Astrocyte (in vitro differentiated cells and primary cell): ENCODE results near the gene NAA10. TPM values are rescaled to one million over a fixed set of nuclear protein-coding genes. Genes with fewer than 3 reads are reported as not detected.
A peak's percentile ranks its signal among the peaks of the same experiment; 100 is the strongest.

Experiments used
- DNase-seq: peaks from one replicate; pipeline ENCODE4 v3.0.0-alpha.2; 2010; ENCODE audit warnings: low read depth
- FAIRE-seq: peaks from 2 replicates; lab custom pipeline; 2011; peaks lifted over from hg19 to GRCh38; lab: Jason Lieb, UNC
- H2AFZ ChIP-seq: 2 replicates; pipeline ENCODE4 v1.6.0; 2012; ENCODE audit warnings: low read depth, low read length, inconsistent platforms
- H3K27ac ChIP-seq: 2 replicates; pipeline ENCODE4 v1.5.1; 2011; ENCODE audit warnings: low read depth, low read length, inconsistent platforms
- H3K27me3 ChIP-seq: 2 replicates; pipeline ENCODE4 v1.6.0; 2011; ENCODE audit warnings: low read length, inconsistent platforms; ENCODE audit not compliant: insufficient read depth
- H3K36me3 ChIP-seq: 2 replicates; pipeline ENCODE4 v1.5.1; 2011; ENCODE audit warnings: low read length, inconsistent platforms; ENCODE audit not compliant: insufficient read depth
- H3K4me1 ChIP-seq: 2 replicates; pipeline ENCODE4 v1.5.1; 2011; ENCODE audit warnings: low read length, inconsistent platforms; ENCODE audit not compliant: insufficient read depth
- H3K4me2 ChIP-seq: 2 replicates; pipeline ENCODE4 v1.6.0; 2012; ENCODE audit warnings: low read length, inconsistent platforms
- H3K4me3 ChIP-seq: 2 replicates; pipeline ENCODE4 v1.5.1; 2011; ENCODE audit warnings: low read depth, mild to moderate bottlenecking, low read length, inconsistent platforms; ENCODE audit not compliant: insufficient read depth
- H3K79me2 ChIP-seq: 2 replicates; pipeline ENCODE4 v1.6.0; 2012; ENCODE audit warnings: mild to moderate bottlenecking, low read length, inconsistent platforms; ENCODE audit not compliant: insufficient read depth
- H3K9ac ChIP-seq: 2 replicates; pipeline ENCODE4 v1.6.0; 2012; ENCODE audit warnings: mild to moderate bottlenecking, low read length, inconsistent platforms
- H3K9me3 ChIP-seq: 2 replicates; pipeline ENCODE4 v1.5.1; 2012; ENCODE audit warnings: low read depth, mild to moderate bottlenecking, low read length, inconsistent platforms; ENCODE audit not compliant: insufficient read depth
- H4K20me1 ChIP-seq: 2 replicates; pipeline ENCODE4 v1.6.0; 2012; ENCODE audit warnings: low read length, inconsistent platforms; ENCODE audit not compliant: insufficient read depth
- H3K27ac Mint-ChIP-seq: one replicate; pipeline ENCODE4 v1.8.0; 2021; ENCODE audit warnings: mild to moderate bottlenecking, mixed read lengths; ENCODE audit not compliant: unreplicated experiment
- H3K27me3 Mint-ChIP-seq: one replicate; pipeline ENCODE4 v1.8.0; 2021; ENCODE audit warnings: low read depth, mixed read lengths; ENCODE audit not compliant: unreplicated experiment
- H3K36me3 Mint-ChIP-seq: one replicate; pipeline ENCODE4 v1.8.0; 2021; ENCODE audit warnings: low read depth, mixed read lengths; ENCODE audit not compliant: unreplicated experiment
- H3K4me1 Mint-ChIP-seq: one replicate; pipeline ENCODE4 v1.8.0; 2021; ENCODE audit warnings: low read depth, mixed read lengths; ENCODE audit not compliant: unreplicated experiment
- H3K4me3 Mint-ChIP-seq: one replicate; pipeline ENCODE4 v1.8.0; 2021; ENCODE audit warnings: mild to moderate bottlenecking, moderate library complexity, mixed read lengths; ENCODE audit not compliant: unreplicated experiment
- H3K9me3 Mint-ChIP-seq: one replicate; pipeline ENCODE4 v1.8.0; 2021; ENCODE audit warnings: mild to moderate bottlenecking, mixed read lengths; ENCODE audit not compliant: unreplicated experiment
- EZH2 ChIP-seq: IDR thresholded peaks from 2 replicates; pipeline ENCODE4 v1.6.1; 2012; ENCODE audit warnings: mild to moderate bottlenecking, low read length, inconsistent platforms; ENCODE audit not compliant: insufficient read depth
- total RNA-seq: library from RNA; stranded (reverse); gene quantifications from 2 replicates; pipeline ENCODE4 v1.2.1, GENCODE V29; 2021
- TF ChIP-seq, protein P1 (sequence below): IDR thresholded peaks from 2 replicates; pipeline ENCODE4 v1.5.1; 2011; ENCODE audit warnings: low read depth, mild to moderate bottlenecking, inconsistent platforms, low read length, moderate library complexity; ENCODE audit not compliant: insufficient read depth

The NAA10 gene
- total RNA-seq, 1 donor from 2014 or later: 144 TPM

DNA sequence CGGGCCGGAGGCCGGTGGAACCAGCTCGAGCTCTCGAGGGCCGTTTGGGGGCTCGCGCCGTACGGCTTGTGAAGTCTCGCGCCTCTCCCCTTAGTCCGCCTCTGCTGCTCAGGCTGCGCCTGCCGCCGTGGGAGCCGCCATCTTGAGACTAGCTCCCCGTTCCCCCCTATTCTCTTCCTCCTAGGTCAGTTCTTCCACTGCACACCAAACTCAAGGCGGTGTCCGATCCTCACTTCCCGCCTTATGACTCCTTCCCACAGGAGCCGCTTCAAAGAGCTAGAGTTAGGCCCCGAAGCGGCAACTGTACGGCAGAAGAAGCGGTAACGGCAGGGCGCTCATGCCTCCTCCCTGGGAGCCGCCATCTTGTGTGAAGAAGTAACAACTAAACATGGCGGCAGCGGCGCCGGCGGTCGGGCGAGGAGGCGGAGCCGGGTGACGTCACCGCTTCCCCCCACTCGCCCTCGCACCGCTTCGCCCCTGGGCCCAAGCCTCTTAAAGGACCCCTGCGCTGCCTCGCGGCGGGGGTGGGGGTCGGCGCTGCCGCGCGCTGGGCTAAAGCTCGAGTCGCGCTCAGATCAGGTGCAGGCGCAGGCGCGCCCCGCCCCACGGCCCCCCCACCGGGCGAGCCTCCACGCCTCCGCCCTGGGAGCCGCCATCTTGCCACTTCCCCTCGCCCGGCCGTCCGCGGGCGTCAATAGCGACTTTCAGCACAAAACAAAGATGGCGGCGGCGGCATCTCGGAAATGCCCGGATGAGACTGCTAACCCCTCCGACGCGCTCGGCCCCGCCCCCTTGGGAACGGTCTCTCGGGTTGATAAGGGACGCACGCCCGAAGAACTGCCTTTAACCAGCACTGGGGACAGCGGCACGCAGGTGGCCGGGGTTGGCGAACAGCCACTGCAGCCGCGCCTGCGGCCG lies 36.9 kb upstream of the NAA10 start, which contains the start of gene HCFC1:
Gene HCFC1, minus strand, starts transcription at position 369 of the 918 bp plus-strand sequence. CDS start 978 bp downstream, outside the sequence.
- no peaks in the 10 kb centered on the region for H3K27me3 ChIP-seq
- H3K4me1 ChIP-seq: peaks cover 31% of the 10 kb centered on the region
- H3K9ac ChIP-seq: peak within 1 kb of the TSS; percentile 100
- Mint-ChIP-seq H3K27me3 (no peaks in the 10 kb centered on the region), H3K27ac (peak within 1 kb of the TSS; percentile 100), H3K4me1 (peaks cover 13% of the 10 kb centered on the region), H3K4me3 (peak within 1 kb of the TSS; percentile 99), H3K9me3 (no peaks in the 10 kb centered on the region), H3K36me3 (peaks cover 2% of the 10 kb centered on the region)
- TF ChIP-seq, protein P1, sequence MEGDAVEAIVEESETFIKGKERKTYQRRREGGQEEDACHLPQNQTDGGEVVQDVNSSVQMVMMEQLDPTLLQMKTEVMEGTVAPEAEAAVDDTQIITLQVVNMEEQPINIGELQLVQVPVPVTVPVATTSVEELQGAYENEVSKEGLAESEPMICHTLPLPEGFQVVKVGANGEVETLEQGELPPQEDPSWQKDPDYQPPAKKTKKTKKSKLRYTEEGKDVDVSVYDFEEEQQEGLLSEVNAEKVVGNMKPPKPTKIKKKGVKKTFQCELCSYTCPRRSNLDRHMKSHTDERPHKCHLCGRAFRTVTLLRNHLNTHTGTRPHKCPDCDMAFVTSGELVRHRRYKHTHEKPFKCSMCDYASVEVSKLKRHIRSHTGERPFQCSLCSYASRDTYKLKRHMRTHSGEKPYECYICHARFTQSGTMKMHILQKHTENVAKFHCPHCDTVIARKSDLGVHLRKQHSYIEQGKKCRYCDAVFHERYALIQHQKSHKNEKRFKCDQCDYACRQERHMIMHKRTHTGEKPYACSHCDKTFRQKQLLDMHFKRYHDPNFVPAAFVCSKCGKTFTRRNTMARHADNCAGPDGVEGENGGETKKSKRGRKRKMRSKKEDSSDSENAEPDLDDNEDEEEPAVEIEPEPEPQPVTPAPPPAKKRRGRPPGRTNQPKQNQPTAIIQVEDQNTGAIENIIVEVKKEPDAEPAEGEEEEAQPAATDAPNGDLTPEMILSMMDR: no peak
- TF ChIP-seq EZH2: no peak
- peak within 1 kb of the TSS; percentile 93 for H3K4me2 ChIP-seq
- FAIRE-seq (peak; percentile 54), DNase-seq (peak; percentile 64)
- H3K36me3 ChIP-seq: no peaks in the 10 kb centered on the region
- H3K4me3 ChIP-seq: peak within 1 kb of the TSS; percentile 96
- H3K9me3 ChIP-seq: no peaks in the 10 kb centered on the region
- H2AFZ ChIP-seq: peak within 1 kb of the TSS; percentile 75
- peak within 1 kb of the TSS; percentile 100 for H3K27ac ChIP-seq
- peaks cover 59% of the 10 kb centered on the region for H3K79me2 ChIP-seq
- H4K20me1 ChIP-seq: peaks cover 32% of the 10 kb centered on the region

DNA sequence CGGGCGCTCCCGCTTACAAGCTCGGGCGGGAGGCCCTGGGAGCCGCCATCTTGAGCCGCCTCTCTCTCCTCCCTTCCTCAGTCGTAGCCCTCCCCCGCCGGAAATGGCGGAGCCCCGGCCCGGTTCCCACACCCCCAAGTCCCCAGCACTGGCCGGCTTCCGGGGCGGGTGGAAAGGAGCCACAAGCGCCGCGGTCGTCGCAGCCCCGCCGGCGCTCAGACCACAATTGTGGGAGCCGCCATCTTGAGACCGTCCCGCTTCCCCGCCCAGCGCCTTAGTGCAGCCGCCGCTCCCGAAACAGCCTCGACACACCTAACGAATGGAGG lies 36.2 kb upstream of the NAA10 start:
- H2AFZ ChIP-seq: peak overlapping the region; percentile 75
- Mint-ChIP-seq H3K27ac (peak overlapping the region; percentile 100), H3K27me3 (no peaks in the 10 kb centered on the region), H3K4me1 (peaks cover 18% of the 10 kb centered on the region), H3K4me3 (peak overlapping the region; percentile 99), H3K36me3 (peaks cover 2% of the 10 kb centered on the region), H3K9me3 (no peaks in the 10 kb centered on the region)
- DNase-seq (peak; percentile 75), FAIRE-seq (peak; percentile 65)
- peak overlapping the region; percentile 100 for H3K9ac ChIP-seq
- no peaks in the 10 kb centered on the region for H3K36me3 ChIP-seq
- peaks cover 66% of the 10 kb centered on the region for H3K79me2 ChIP-seq
- H3K27ac ChIP-seq: peak overlapping the region; percentile 100
- H3K27me3 ChIP-seq: no peaks in the 10 kb centered on the region
- peak overlapping the region; percentile 96 for H3K4me3 ChIP-seq
- no peaks in the 10 kb centered on the region for H3K9me3 ChIP-seq
- peak overlapping the region; percentile 93 for H3K4me2 ChIP-seq
- peaks cover 39% of the 10 kb centered on the region for H4K20me1 ChIP-seq
- peaks cover 36% of the 10 kb centered on the region for H3K4me1 ChIP-seq
- TF ChIP-seq, protein P1: no peak
- no peak for TF ChIP-seq EZH2
